ENCODE measurements around the gene BIRC6. TPM values are rescaled to one million over a fixed set of nuclear protein-coding genes. Genes with fewer than 3 reads are reported as not detected.

The BIRC6 gene, protein sequence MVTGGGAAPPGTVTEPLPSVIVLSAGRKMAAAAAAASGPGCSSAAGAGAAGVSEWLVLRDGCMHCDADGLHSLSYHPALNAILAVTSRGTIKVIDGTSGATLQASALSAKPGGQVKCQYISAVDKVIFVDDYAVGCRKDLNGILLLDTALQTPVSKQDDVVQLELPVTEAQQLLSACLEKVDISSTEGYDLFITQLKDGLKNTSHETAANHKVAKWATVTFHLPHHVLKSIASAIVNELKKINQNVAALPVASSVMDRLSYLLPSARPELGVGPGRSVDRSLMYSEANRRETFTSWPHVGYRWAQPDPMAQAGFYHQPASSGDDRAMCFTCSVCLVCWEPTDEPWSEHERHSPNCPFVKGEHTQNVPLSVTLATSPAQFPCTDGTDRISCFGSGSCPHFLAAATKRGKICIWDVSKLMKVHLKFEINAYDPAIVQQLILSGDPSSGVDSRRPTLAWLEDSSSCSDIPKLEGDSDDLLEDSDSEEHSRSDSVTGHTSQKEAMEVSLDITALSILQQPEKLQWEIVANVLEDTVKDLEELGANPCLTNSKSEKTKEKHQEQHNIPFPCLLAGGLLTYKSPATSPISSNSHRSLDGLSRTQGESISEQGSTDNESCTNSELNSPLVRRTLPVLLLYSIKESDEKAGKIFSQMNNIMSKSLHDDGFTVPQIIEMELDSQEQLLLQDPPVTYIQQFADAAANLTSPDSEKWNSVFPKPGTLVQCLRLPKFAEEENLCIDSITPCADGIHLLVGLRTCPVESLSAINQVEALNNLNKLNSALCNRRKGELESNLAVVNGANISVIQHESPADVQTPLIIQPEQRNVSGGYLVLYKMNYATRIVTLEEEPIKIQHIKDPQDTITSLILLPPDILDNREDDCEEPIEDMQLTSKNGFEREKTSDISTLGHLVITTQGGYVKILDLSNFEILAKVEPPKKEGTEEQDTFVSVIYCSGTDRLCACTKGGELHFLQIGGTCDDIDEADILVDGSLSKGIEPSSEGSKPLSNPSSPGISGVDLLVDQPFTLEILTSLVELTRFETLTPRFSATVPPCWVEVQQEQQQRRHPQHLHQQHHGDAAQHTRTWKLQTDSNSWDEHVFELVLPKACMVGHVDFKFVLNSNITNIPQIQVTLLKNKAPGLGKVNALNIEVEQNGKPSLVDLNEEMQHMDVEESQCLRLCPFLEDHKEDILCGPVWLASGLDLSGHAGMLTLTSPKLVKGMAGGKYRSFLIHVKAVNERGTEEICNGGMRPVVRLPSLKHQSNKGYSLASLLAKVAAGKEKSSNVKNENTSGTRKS (N-terminal part only)
- 59.0 and 65.1 TPM in 2 replicates for total RNA-seq

DNA sequence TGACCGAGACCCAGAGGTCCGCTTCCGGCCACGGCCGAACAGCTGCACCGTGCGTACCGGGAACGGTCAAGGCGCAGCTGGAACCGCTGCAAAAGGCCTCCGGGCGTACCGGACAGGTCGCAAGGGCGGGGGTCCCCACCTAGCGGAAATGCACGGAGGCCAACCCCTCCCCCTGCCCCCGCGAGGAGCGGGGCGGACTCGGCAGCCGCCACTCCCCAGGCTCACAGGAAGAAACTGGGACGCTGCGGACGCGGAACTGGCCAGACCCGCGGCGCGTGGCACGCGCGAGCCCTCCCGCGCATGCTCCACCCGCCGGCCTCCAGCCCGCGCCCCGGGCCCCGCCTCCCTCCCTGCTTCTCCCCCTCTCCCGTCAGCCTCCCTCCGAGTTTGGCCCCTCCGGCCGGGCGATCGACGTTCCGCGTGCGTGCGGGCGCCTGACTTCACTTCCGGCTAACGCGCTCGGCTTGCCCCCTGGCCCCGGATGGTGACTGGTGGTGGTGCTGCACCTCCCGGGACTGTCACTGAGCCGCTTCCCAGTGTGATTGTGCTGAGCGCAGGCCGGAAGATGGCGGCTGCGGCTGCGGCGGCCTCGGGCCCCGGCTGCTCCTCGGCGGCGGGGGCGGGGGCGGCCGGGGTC, at the start of gene BIRC6:
BIRC6 (plus strand) TSS at position 343 of the 637 bp plus-strand sequence; CDS start at position 482, 139 bp downstream.

DNA sequence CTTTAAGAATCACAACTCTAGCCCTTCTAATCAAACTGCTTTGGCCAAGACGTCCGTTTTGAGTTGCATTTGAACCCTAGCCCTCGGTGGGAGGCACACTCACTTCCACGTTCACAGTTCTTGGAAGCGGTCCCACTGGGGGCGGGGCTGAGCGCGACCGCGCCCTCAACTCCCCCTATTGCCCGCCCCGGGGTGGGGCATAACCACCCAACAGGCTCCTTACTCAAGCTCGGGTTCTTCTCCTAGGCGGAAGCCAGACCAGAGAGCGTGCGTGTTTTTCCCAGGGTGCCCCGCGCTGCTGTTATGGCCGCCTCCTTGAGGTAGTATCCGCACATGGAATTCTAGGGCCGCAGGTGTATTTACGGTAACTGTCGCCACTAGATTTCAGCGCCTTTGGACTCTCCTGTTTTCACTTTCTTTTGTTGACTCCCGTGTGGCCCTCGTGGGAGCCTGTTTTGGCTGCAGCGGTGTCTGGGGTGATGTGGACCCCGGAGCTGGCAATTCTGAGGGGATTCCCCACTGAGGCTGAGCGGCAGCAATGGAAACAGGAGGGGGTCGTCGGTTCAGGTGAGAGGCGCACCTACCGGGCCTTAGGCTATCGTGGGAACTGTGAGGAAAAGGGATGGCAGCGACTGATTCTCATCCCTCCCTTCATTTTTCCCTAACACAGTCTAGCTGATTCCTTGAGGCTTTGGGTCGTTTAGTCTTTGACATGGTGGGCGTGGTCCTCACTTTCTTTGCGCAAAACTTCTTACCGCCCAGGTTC, 271.2 kb downstream of the BIRC6 start, which contains the start of gene TTC27:
TTC27 (plus strand) TSS at position 237 of the 766 bp plus-strand sequence; CDS start at position 480, 243 bp downstream.

Other genes with a start within 250 kb of the BIRC6 start
- 16.4 and 16.7 TPM in 2 replicates for gene SLC30A6, start 191.2 kb upstream of the BIRC6 start, total RNA-seq
- not detected in 2 replicates for gene NLRC4, start 92.1 kb upstream of the BIRC6 start, total RNA-seq
- 13.5 and 22.4 TPM in 2 replicates for gene YIPF4, start 79.1 kb upstream of the BIRC6 start, total RNA-seq

Data from mammary microvascular endothelial cell (primary cell).